ENCODE data around the gene TMEM9B.

DNA sequence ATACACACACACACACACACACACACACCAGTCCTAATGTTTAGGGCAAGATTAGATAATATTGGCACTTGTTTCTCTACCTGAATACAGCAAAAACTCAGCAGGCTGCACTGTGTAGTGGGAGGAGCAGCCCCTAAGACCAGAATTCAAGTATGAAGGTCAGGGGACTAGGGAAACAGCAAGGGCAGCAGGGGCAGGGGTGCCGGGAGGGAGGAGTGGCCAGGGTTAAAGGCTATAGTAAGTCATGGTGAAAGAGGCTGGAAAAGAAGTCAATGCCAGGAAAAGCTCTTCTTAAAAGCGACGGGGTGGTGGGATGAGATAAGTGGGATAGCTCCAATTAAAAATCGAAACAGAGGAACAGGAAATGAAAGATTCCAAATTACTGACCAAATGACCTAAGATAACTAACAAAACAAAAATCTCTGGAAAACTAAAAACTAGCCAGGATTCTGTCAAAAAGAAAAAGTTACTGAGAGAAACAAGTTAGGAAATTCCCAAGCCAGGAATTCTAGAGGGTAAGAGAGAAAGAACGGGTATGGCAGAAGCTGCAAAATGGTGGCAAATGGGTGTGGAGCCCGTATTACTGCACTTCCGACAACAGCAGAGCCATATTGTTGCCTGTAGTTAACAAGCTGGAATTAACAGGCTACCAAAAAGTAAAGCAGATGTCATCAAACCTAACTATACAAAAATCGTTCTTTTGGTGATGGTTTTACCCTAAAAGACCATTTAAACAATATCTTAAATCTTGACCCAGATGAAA, 22.7 kb downstream of the TMEM9B start:
- no peak for TF ChIP-seq JUND (IDR thresholded peaks at IDR 0.05)
- TF ChIP-seq, protein P1, sequence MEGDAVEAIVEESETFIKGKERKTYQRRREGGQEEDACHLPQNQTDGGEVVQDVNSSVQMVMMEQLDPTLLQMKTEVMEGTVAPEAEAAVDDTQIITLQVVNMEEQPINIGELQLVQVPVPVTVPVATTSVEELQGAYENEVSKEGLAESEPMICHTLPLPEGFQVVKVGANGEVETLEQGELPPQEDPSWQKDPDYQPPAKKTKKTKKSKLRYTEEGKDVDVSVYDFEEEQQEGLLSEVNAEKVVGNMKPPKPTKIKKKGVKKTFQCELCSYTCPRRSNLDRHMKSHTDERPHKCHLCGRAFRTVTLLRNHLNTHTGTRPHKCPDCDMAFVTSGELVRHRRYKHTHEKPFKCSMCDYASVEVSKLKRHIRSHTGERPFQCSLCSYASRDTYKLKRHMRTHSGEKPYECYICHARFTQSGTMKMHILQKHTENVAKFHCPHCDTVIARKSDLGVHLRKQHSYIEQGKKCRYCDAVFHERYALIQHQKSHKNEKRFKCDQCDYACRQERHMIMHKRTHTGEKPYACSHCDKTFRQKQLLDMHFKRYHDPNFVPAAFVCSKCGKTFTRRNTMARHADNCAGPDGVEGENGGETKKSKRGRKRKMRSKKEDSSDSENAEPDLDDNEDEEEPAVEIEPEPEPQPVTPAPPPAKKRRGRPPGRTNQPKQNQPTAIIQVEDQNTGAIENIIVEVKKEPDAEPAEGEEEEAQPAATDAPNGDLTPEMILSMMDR (IDR thresholded peaks at IDR 0.05), result no peak
